DMS 273 (cell line): Measurements from ENCODE around the gene GPR158.

Source experiments
- DNase-seq: peaks from one replicate; lab custom pipeline; 2025; ENCODE audit not compliant: unreplicated experiment; lab: John Stamatoyannopoulos, UW

Gene GPR158

DNA sequence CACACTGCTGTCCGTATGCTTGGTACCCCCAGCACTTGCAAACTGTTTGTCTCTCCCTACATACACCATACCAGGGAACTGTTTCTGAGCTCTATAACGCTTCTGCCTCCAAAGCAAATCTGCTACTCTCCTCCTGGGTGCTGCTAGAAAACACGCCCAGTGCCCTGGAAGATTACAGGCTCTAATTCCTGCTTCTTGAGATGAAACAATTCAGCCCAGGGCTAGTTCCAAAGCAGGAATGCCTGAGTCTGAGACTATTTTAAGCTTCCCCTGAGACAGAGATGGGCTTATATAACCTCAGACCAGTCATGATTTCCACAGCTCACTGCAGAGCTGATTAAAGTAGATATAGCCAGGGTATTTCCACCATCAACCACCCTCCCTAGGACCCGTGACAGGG, 327.1 kb downstream of the GPR158 start:
- DNase-seq: no peak

DNA sequence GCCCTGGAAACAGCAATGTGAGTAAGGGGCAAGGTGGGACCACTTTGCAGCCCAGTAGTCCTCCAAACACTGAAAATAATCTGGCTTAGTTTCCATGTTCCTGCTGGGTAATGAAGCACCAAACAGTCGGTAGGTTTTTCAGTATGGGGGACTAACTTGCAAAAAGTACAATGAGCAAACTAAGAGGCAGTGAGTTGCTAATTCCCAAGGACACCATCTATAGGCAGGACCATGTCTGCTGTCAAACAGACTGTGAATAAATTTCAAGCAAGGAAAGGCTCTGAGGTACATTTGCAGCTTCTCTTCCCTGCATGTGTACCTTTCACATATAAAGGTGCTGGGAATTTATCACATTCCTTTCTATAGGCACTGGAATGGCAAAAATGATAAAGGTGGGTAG, 327.7 kb downstream of the GPR158 start:
- DNase-seq: no peak

DNA sequence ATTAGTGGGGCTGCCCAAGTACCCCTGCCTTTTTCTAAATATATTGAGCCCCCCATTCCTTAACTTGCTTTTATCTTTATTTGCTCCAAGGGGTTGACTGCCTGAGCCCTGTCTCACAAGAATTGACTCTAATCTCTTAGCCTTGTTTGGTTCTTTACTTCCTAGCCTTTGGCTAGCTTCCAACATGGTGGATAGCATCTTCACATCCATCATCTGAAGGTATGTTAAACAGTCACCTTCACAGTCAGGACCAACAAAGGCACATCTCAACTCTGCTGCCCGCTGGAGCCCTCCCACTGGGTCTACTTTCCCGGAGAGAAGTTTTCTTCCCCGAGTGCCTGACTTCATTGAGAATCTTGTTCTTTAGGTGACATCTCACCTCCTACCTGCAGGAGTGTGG, 329.5 kb downstream of the GPR158 start:
- no peak for DNase-seq

DNA sequence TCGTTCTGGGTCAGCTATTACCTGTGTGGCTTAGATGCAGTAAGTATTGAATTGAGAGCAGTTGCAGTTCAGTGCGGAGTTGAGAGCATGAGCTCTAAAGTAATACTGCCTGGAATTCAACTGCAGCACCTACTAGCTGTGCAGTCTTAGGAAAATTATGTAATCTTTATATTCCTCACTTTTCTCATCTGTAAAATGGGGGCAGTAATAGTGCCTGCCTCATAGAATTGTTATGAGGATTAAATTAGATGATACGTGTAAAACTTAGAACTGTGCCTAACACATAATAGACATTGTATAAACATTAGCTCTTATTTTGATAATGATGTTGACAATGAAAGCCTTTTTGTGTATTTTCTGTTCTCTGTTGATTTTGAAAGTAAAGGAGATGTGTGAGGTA, 330.0 kb downstream of the GPR158 start:
- DNase-seq: no peak

DNA sequence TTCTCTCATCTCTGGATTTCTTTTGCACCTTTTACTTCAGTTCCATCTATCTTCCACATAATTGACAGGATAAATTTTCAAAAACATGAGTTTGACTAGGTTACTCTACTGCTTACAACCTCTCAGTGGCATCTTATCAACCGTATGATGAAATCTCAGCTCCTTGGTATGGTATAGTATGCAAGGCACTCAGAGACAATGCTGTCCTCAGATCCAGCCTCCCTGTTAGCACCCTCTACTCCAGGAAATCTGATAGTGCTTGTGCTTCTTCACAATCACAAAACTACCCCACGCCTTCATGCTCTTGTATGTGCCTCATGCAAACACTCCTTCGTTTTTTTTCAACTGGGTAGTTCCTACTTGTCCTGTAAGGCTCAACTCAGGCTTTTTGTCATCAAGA, 330.7 kb downstream of the GPR158 start:
- no peak for DNase-seq

DNA sequence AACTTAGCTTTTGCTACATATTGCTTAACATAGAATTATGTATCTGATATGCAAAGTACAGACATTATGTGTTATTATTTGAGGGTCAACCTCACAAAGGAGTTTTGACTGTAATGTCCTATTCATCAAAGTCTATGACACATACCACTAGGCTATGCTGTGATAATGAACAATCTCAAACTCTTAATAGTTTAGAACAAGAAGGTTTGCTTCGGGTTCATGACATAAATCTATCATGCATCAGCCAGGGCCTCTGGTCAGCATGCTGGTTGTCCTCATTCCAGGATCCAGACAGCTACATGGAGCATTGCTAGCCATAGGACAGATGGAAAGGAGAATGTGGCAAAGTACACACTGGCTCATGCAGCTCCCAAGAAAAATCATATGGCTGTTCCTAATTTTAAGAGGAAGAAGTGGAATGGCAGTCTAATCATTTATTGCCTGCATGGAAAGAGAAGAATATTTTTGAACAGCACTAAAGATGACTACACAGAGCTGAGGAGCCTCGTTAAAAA, 332.1 kb downstream of the GPR158 start:
- DNase-seq: no peak

DNA sequence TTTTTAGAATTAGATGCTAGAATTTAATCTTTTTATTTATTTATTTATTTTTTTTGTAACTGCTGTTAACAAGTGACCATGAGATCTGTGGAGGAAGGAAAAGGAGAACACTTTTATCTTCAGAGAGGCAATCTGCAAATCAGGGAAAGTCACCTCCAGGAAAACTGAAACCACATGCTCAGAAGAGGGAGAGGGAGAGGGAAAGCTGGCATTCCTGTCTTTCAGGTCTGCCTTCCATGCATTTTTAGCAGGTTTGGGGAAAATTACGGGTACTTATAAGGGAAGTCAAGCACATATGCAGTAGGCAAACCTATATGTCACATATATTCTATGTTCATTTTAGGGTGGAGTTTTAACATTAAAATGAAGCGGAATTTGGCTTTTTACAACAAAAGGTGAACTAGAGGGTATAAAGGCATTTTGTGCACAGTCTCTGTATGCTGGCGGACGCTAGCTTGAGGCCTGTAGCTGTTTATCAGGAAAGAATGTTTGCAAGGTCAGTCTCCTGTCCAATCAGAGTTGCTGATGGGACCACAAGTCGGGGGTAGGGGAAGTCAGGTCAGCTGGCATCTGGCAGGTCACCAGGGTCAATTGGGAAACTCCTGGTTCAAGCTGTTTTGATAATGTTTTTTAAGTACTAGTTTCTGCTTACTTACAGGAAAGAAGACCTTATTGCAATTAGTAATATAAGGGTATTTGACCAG, 333.5 kb downstream of the GPR158 start:
- DNase-seq: no peak

DNA sequence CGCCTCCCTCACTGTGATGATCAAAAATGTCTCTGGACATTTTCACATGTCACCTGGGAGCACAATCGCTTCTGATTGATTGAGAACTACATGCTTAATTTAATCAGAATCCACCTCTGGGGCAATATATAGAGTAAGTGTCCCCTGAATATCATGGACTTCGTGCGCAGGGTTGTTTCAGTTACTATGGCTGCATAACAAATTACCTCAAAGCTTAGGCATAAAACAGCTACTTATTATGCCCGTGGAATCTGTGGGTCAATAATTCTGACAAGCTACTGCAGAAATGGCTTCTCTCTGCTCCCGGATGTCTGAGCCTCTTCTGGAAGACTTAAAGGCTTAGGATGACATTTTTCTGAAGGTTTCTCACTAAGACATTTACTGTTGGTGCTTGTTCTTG, 334.4 kb downstream of the GPR158 start:
- DNase-seq: no peak

DNA sequence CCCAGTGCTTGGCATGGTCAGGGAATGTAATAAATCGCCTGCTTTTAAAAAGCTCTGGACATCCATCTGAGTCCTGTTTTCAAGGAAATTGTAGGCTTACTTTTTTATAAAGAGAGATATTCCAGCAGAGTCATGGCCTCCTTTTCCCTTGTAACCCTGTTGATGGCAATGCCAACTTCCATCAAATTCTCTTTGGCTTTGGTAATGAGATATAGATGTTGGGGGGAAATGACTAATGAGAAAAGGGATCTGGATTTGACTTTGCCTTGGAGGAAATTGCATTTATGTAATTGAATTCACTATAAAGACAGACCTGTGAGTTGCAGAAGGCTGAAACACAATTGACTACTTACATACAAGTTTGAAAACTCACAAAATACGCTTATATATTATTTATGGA, 347.5 kb downstream of the GPR158 start:
- DNase-seq: no peak

DNA sequence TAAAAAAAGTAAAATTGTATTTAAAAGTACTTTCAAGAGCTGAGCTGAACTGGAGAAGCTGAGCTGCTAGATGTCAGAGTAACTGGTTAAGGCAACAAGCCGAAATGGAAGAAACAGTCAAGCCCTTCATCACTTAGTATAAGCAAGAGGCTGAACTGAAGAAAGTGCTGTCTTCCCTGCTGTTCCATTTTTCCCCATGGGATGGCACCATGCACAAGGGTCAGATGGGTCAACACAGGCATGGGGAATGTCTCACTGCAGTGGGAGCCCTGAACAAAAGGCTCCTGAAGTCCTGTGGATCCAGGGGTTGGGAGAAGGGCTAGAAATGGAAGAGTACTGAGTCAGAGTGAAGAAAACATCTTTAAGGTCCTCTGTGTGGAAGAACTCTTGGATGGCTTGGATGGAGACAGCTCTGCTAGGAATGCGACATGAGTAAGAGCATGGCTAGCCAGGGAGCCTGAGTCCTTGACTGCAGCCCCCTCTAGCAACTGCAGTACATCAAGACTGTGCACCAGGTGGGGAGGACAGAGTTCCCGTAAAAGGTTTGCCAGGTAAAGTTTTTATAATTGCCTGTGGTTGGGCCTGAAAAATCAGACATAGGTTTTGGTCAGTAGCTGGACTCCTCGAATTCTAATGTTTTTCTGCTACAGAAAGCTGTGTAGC, 348.3 kb downstream of the GPR158 start:
- DNase-seq: peak; percentile 0

DNA sequence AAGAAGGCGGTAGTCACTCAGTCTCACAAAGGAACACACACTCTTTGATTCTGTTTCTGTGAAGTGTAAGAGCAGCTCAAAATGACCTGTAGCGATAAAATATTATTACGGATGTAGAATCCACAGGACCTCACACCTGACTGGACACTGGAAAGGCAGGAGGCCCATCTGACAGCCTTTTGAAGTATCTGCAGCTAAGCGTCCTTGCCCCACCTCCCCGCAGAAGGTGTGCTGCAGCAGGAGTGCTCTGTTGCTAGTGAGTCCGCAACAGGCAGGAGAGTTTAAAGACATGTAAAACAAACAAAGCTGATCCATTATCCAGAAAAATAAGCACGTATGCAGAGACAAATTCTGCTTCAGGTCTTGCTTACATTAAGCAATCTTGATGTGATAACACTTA, 355.5 kb downstream of the GPR158 start:
- no peak for DNase-seq

DNA sequence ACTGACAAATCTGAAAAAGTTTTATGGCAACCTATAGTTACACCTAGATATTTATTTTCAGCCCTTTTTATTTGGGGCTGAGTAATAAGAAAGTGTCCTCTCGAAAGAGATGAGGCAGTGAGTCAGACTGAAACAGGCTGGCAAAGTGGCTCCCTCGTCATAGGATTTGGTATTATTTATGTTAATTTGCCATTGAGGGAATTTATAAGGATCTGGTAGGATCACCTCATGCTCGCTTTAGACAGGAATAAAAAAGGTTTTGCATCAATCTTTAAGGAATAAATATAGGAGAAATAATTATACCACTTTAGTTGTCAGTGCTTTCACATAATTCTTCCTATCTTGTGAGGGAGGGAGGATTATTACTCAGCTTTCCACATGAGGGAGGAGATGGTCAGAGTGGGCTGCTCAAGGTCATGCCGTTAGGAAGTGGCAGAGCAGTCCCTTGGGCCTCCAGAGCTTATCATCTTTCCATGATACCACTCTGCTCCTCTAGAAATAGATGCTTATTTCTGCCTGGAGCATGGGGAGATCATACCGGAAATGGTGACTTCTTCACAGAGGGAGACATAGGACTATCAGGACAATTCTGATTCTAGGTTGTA, 356.8 kb downstream of the GPR158 start:
- DNase-seq: no peak

DNA sequence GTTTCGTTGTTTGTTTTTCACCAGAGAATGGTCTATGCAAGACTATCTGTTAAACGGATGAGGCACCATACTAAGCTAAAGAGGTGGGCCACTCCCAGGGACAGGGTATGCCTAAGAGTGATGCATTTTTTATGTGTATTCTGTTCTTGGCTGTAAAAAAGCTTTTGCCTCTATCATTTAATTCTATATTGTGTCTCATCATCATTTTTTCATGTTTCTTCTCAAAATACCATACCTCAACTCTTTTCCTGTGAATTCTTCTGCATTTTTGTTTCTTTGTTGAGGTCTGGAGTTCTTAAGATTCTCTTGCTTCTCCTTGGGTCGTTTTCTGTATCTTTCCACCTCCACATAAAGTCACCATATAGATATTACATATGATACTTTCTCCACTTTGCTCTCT, 357.4 kb downstream of the GPR158 start:
- DNase-seq: no peak

DNA sequence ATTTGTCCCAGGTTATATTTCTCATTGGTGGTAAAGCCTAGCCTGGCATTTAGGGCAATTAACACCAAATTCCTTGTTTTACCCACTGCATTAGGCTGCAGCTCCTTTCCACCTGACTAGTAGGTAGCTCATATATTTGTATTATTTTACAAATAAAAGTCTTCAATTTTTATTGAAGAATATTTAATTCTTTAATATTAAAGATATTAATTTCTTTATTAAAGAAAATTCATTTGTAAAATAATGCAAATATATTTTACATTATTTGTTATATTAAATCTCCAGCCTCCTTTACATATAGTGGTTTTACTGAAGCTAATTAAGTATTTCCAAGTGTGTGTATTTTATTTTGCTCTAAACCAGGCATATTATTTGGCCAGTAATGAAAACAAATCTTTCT, 361.2 kb downstream of the GPR158 start:
- DNase-seq: no peak

DNA sequence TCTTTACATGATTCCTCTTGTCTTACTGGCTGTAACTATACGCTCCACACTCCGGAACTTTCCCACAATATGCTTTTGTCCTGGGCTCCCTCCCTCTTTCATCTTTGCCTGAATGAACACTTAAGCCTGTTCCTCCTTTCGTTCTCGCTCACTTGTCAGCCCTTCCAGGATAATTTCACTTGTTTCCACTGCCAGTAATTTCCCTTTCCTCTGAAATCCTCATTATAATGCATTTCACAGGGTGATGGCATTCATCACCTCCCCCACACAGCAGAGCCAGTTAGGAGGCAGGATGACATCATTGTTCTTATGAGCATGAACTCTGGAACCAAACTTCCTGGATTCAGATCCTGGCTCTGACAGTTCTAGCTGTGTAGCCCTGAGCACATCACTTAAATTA, 372.6 kb downstream of the GPR158 start:
- no peak for DNase-seq

DNA sequence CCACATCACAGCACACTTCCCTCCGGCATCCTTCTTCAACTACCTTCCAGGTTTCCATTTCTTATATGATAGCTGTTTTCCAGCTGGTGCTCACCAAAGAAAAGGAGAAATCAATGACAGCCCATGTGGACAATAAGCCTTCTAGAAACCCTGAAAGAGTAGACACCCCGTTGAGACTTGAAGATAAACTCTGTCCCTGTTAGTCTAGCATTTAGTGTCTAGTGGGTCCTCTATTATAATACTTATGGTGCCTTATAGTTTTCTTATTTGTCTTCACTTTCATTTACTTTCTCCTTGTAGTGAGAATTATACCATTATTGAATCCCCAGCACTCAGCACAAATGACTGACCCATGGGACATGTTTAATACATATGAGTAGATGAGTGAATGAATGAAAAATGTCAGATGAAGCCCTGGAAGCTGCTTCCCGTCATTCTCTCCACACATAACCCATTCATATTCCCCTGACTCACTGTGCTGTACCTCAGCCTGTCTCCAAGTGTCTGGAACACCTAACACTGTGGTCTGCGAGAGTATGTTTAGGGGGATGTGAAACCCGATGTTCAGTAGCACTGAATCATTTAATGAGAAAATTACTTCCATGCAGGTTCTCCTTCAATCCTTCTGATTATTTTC, 377.6 kb downstream of the GPR158 start:
- no peak for DNase-seq

DNA sequence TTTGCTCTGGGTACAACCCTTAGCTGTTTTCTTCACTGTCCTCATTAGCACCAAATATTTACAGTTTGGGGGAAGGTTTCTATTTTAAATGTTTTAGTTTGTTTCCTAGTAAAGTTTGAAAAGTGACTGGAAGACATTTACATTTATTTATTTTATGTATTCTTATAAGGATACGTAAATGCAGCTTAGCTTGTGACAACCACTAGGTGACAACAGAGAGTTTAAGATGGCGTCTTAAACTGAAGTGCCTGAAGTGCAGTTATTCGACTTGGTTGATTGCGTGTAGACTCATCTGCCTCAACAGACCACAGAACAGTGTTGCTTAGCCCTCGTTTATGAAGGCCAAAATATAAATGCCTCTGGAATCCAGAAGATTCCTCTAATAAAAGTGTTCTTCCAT, 381.1 kb downstream of the GPR158 start:
- no peak for DNase-seq

DNA sequence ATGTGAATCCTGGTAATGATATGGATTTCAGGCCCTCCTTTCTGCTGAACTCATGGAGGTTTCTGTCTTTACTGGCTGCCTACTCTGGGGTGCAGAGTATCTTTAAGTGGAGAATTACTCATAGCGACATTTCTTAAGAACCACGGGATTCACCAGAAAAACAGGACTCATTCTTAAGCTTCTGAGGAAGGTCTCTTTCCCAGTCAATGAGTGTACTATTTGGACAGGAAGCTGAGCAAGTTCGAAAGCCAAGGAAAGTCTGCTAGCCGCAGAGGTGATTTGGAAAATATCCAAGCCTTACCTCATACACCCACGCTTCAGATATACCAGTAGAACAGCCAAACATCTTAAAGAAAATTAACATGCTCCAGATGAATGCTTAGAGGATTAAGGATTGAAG, 381.7 kb downstream of the GPR158 start:
- DNase-seq: no peak

DNA sequence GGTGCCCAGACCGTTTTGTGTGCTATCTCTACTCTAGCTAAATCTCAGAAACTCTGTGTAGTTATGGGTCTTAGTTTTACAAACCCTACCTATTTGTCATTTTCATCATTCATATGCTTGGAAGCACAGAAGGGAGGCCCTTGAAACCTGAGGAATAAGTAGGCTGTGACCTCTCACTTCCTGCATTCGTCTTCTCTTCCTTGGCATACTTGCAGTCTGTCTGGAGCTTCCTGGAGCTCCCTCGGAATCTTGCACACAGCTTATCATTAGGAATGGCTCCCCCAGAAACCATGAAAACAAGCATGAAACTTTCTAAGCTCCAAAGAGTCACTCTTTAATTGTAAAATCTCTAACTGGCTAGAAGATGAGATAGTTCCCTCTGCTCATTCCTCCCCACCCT, 382.3 kb downstream of the GPR158 start:
- DNase-seq: no peak

DNA sequence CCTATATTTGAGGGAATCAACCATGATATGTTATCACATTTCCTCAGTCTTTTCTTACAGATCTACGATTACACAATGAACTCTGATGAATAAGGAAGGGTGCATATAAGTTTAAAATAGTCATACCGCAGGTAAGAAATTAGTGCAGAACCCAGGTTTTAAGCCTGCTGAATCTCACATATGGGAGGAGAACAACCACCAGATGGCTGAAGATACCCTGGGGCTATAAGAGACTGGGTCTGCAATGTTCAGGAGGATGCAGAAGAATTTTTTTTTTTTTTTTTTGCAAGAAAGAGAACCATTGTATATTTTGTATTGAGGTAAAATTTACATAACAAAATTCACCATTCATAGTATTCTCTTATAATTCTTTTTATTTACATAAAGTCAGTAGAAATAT, 387.0 kb downstream of the GPR158 start:
- no peak for DNase-seq

DNA sequence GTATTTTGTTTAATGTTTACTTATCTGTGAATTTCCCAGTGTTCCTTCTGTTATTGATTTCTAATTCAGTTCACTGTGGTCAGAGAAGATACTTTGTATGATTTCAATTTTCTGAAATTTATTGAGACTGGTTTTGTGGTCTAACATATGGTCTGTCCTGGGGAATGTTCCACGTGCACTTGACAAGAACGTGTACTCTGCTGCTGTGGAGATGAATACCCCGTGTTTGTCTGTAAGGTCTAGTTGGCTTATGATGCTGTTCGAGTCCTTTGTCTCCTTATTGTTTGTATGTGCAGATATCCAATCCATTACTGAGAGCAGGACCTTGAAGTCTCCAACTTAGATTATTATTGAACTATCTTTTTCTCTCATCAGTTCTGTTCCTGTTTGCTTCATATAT, 387.7 kb downstream of the GPR158 start:
- no peak for DNase-seq

DNA sequence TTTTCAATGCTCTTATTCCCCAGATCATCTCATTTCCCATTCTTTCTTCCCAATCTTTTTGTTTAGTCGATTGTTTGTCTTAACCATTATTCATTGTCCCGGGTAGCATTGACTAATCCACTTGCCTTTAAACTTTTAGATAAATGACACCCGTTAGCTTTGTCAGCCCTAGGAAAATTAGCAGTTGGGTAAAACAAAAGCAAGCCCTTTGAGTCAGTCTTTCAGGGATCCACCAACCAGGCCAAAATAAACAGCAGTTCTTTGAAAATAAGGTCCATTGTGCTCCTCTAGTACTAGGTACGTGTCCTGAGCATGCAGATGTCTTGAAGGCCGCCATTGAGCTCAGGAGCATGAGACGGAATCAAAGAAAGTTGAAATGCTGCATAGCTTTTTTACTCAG, 389.6 kb downstream of the GPR158 start:
- no peak for DNase-seq
